Measurements from ENCODE around the gene NUP35. TPM values are rescaled to one million over a fixed set of nuclear protein-coding genes. Genes with fewer than 3 reads are reported as not detected.
A peak's percentile ranks its signal among the peaks of the same experiment; 100 is the strongest.
"Not testable (repeated sequence)": the region's sequence is repeated elsewhere in the genome, so short reads cannot be mapped to it uniquely, and the experiment has no call there.

The NUP35 gene
- total RNA-seq, 1 experiment from 2014 or later, result 14.1 TPM

DNA sequence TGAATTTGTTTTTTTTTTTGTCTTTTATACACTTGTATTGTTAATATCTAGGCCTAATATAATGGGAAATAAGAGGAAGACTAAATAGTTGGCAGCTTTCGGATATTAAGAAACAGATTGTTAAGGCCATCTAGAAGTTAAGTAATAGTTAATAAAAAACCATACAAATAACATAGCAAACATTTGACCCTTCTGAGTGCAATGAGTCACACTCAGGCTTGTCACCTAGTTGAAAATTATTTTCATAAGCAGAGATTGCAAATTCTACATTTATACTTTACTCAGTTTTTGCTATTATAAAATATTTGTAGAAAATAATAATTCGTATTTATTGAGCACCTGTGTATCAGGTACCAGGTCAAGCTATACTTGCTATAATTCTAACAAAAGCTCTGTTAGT, 2.4 kb downstream of the NUP35 start:
- DNase-seq (ENCODE audit: low spot score), result no peak

DNA sequence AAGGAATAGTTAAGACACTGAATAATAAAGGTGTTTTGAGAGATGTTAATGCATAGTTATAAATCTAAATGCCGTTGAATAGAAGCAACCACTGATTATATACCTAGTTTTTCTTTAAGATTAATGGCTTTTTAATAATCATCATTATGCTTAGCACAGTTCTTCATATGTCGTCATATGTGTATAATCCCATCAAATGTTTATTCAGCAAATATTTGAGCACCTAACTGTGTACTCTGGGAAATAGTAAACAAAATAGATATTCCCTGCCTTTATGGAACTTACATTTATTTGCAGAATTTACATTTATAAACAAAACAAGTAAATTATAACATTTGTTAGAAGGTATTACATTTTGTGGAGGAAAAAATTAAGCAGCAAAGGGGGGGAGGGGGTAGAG, 9.8 kb downstream of the NUP35 start:
- no peak for DNase-seq (ENCODE audit: low spot score)

DNA sequence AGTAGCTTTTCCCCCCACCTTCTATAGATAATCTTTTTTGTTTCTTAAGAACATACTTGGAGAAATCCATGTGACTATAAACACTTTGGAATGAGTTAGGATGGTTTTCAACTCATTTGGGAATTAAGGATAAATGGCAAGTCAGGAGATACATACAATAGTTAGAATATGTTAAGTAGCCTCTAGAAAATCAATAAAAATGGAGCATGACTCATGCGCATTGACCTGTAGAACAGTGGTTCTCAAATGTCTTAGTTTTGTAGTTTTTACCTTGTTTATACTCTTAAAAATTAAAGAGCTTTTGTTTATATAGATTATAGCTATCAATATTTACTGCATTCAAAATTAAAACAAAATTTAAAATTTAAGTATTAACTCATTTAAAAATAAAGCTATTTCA, 24.7 kb downstream of the NUP35 start:
- DNase-seq (ENCODE audit: low spot score), result no peak

DNA sequence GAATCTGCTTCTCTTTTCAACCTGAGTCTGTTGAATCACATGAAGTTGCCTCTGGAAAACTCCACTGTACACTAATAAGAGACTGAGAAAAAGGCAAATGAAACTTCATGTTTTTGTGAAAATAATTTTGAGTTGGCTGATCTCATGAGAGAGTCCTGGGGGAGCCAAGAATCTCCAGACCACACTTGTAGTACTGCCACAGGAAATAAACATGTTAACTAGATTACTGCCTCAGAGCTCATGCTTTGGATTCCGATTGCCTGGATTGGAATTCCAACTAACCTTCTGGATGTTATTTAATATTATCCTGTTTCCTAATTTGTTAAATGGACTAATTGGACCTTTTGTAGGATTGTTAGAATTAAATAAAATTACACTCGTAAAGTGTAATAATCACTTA, 25.2 kb downstream of the NUP35 start:
- DNase-seq (ENCODE audit: low spot score), result no peak

DNA sequence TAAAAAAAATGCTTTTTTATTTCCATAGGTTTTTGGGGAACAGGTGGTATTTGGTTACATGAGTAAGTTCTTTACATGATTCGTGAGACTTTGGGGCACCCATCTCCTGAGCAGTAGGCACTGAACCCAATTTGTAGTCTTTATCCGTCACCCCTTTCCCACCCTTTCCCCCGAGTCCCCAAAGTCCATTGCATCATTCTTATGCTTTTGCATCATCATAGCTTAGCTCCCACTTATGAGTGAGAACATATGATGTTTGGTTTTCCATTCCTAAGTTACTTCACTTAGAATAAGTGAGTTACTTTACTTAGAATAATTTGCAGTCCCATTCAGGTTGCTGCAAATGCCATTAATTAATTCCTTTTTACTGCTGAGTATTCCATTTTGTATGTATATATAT, 28.0 kb downstream of the NUP35 start:
- not testable (repeated sequence) for DNase-seq (ENCODE audit: low spot score)

DNA sequence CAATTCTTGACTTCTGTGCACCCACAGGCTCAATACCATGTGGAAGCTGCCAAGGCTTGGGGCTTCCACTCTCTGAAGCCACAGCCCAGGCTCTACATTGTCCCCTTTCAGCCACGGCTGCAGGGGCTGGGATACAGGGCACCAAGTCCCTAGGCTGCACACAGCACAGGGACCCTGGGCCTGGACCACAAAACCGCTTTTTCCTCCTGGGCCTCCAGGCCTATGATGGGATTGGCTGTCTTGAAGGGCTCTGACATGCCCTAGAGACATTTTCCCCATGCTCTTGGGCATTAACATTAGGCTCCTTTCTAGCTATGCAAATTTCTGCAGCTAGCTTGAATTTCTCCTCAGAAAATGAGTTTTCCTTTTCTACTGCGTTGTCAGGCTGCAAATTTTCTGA, 29.7 kb downstream of the NUP35 start:
- DNase-seq (ENCODE audit: low spot score), result no peak

DNA sequence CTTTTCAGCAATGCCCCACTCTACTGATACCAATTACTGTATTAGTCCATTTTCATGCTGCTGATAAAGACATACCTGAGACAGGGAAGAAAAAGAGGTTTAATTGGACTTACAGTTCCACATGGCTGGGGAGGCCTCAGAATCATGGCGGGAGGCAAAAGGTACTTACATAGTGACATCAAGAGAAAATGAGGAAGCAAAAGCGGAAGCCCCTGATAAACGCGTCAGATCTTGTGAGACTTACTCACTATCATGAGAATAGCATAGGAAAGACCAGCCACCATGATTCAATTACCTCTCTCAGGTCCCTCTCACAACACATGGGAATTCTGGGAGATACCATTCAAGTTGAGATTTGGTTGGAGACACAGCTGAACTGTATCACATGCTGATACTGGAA, 30.5 kb downstream of the NUP35 start:
- DNase-seq (ENCODE audit: low spot score), result not testable (repeated sequence)

DNA sequence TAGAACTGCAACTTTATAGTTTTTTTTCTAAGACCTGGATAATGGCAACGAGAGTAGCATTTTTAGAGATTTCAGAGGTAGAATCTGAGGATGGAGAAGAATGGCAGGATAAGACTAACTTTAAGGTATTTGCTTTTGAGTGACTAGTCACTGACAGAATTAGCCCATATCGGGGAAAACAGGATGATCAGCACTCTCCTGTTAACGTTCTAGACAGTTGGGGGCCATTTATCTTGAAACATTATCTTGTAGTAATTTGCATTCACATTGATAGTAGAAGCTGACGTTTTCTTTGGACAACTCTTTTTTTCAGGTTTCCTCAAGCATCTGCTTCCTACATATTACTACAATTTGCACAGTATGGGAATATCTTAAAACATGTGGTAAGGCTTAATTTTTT, 32.9 kb downstream of the NUP35 start:
- no peak for DNase-seq (ENCODE audit: low spot score)

DNA sequence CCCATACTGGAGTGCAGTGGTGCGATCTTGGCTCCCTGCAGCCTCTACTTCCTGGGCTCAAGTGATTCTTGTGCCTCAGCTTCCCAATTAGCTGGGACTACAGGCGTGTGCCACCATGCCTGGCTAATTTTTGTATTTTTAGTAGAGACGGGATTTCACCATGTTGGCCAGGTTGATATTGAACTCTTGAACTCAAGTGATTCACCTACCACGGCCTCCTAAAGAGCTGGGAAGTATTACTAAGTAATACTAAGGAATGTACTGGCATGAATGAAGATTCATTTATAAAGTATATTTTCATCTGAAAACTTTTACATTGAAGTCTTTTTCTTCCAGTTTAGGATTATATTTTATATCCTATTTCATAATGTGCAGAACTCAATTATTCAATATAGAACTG, 38.1 kb downstream of the NUP35 start:
- no peak for DNase-seq (ENCODE audit: low spot score)

DNA sequence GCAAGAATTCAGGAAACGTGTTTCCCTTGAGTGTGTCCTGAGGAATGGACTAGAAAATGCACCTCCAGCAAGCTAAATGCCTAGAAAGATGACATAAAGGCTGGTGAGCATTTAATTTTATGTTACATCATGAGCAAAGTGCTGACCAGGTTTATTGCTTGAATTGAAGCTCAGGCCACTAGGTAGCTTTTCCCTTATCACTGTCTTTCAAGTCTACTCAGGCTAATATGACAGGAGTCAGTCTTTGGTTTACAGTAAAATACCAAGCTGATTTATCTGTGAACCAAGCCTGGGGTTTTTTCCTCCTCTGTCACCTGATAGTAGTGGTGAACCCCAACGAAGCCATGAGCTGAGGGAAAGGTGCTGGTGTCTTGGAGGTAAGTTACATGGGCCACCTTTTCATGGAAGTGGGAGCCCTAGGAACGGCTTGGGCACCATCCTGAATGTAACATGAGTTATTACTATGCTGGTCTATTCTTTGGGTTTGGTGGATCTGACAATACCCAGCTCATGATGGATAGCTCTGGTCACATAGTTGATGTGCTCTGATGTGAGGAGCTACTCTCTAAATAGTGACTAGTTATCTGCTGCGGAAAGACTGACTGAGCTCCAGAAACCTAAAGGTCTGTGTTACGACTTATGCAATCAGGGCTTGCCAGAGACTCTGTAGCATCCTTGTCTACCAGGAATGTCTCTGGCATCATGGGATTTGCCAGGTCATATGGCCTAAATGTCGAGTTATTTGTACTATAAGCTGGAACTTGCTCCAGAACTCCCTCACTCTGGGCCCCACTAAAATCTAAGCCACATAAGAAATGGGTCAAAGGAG, 39.8 kb downstream of the NUP35 start:
- no peak for DNase-seq (ENCODE audit: low spot score)

DNA sequence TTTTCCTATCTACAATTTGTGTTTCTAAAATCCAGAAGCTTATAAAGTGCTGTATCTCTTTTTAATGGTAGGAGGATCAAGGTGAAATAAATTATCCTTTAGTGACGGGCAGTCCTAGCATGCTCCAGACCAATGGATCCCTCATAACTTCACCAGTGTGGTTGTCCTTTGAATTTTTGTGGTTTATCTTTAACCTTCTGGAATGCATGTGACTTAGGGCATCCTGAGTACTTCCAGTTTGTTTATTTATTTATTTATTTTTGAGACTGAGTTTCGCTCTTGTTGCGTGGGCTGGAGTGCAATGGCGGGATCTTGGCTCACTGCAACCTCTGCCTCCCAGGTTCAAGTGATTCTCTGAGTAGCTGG, 40.4 kb downstream of the NUP35 start:
- DNase-seq (ENCODE audit: low spot score), result no peak

DNA sequence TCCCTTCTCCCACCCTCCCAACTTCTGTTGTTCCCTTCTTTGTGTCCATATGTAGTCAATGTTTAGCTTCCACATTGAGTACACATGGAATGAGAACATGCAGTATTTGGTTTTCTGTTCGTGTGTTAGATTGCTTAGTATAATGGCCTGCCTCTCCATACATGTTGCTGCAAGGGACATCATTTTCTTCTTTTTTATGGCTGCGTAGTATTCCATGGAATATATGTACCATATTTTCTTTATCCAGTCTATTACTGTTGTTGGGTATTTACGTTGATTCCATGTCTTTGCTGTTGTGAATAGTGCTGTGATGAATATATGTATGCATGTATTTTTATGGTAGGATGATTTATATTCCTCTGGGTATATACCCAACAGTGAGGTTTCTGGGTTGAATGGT, 42.0 kb downstream of the NUP35 start:
- no peak for DNase-seq (ENCODE audit: low spot score)

DNA sequence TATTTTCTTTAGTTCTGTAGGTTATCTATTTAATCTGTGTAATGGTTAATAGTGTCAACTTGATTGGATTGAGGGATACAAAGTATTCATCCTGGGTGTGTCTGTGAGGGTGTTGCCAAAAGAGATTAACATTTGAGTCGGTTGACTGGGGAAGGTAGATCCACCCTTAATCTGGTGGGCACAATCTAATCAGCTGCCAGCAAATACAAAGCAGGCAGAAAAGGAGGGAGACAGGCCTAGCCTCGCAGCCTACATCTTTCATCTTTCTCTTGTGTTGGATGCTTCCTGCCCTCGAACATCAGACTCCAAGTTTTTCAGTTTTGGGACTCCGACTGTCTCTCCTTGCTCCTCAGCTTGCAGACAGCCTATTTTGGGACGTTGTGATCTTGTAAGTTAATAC, 42.7 kb downstream of the NUP35 start:
- not testable (repeated sequence) for DNase-seq (ENCODE audit: low spot score)

DNA sequence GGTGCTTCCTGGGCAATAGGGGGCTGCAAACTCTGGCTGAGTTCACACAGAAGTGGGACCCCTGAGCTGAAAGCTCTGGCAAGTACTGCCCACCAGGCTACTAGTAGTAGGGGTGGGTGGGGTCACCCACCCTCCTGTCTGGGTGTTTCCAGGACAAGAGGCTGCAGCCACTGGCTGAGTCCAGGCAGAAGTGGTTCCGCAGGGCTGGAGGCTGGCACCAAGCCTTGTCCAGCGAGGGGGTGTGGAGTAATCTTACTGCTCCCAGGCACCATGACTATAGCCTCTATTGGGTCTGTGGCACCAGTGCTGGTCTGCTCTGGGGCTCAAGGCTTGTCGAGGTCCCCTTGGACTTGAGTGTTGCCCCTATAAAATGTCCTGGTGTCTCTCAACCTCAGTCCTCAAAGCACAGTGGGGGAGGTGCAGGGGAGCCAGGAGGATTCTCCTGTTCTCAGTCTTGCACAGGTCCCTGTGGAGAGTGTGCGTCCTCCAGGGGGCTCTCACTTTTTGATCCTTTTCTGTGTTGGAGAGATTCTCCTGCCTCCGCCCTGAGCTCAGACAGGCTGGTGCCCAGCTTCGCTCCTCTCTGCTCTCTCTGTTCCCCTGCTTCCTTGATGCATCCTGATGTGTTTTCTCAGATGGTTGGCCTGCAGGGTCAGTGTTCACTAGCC, 48.1 kb downstream of the NUP35 start:
- no peak for DNase-seq (ENCODE audit: low spot score)

DNA sequence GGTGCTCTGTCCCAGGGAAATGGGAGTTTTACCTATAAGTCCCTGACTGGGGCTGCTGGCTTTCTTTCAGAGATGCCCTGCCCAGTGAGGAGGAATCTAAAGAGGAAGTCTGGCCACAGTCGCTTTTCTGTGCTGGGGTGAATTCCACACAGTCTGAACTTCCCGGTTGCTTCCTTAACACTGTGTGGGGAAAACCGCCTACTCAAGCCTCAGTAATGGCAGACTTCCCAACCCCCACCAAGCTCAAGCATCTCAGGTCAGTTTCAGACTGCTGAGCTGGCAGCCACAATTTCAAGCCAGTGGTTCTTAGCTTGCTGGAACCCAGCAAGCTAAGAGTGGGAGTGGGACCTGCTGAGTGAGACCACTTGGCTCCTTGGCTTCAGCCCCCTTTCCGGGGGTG, 54.9 kb downstream of the NUP35 start:
- DNase-seq (ENCODE audit: low spot score), result peak; percentile 15

DNA sequence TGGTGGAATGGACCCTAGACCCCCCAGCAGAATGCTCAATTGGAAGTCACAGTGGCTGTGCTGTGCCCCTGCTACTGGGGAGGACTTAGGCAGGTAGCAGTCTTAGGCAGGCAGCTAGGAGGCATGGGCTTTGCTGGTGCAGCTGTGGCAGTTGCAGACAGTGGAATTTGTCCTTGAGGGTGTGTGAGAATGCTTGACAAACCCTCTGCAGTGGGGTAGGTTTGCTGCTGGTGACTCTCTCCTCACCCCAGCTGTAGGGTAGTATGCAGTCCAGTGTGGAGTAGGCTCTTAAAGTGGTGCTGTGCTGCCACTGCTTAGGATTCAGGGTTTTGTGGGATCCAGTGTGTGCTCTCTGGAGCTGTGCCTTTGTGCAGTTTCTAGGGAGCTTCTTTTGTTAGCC, 61.3 kb downstream of the NUP35 start:
- DNase-seq (ENCODE audit: low spot score), result no peak

DNA sequence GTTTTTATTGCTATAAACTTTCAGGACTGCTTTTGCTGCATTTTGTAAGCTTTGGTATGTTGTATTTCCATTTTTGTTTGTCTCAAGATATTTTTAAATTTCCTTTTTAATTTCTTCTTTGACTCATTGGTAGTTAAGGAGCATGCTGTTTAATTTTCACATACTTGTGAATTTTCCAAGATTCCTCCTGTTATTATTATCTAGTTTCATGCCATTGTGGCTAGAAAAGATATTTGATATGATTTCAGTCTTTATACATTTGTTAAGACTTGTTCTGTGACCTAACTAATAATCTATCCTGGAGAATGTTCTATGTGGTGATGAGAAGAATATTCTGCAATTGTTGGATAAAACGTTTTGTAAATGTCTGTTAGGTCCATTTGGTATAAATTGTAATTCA, 62.1 kb downstream of the NUP35 start:
- no peak for DNase-seq (ENCODE audit: low spot score)

DNA sequence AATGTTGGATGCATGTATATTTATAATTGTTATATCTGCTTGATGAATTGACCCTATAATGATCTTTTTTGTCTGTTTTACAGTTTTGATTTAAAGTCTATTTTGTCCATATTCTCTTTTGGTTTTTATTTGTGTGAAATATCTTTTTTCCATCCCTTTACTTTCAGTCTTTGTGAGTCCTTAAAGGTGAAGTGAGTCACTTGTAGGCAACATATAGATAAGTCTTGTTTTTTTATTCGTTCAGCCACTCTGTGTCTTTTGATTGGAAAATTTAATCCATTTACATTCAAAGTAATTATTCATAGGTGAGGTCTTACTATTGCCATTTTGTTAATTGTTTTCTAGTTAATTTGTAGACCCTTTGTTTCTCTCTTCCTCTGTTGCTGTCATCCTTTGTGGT, 62.5 kb downstream of the NUP35 start:
- DNase-seq (ENCODE audit: low spot score), result no peak

DNA sequence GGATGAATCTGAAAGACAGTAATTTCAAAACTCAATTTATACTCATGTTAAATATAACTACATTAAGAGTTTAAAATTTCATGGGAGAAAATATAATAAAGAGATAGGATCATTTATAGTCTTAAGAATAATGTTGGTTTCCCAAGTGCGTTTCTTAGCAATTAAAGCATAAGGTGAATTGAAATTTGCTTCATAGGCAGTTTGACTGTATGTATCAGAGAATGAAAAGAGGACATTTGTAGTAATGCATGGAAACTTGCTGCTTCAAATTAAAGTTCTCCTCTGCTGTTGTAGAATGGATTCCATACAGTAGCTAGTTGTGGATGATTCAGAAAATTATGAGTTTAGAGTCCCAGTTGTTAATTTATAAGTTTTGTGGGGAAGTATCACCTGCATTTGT, 68.1 kb downstream of the NUP35 start:
- no peak for DNase-seq (ENCODE audit: low spot score)

DNA sequence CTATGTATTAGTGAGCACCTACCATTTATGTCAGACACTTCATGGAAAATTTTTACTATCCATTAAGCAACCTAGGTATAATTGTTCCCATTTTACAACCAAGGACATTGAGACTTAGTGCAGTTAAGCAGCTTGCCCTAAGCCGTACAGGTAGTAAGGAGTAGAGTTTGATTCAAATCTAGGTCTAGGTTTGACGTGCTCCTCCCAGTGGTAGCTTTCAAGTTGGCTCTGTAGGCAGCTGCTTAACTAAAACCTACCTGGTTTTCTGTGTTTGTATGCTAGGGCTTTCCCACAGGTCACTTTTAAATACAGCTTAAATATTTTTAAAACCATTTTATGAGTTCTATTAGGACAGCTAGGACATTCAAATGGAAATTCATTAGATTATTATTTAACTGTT, 69.7 kb downstream of the NUP35 start:
- no peak for DNase-seq (ENCODE audit: low spot score)

DNA sequence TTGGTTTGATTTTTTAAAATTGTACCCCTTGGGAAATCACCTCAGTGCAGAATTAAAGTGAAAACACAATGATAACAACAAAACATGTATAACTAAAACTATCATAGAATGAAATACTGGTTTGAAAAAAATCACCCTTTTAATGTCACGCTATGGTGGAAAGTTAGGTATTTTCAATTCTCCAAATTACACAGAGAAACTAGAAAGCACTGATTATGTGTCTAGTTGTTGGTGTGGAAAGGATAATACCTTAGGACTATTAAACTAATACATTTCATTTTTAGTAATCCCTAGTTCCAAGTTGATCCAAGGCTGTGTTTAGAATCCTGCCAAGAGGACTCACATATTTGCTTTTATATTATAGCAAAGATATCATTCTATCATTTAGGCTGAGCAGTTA, 71.2 kb downstream of the NUP35 start:
- no peak for DNase-seq (ENCODE audit: low spot score)

DNA sequence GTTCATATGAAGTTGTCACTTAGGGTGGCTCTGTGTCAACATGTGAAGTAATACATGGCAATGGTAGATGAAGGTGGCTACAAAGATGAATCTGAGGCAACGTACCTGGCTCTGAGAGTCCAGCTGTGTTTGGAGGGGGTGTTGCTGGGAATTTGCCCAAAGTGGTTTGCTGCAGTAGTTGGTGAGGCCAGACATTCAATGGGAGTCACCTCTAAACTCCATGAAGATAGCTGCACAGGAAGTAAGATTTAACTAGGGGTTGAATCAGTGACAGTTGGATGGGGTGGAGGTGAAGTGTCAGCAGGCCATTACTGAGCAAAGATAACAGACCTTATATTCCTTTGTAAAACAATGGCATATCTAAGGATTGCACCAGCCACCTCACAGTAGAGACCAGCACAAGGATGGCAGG, 71.8 kb downstream of the NUP35 start:
- DNase-seq (ENCODE audit: low spot score), result no peak

DNA sequence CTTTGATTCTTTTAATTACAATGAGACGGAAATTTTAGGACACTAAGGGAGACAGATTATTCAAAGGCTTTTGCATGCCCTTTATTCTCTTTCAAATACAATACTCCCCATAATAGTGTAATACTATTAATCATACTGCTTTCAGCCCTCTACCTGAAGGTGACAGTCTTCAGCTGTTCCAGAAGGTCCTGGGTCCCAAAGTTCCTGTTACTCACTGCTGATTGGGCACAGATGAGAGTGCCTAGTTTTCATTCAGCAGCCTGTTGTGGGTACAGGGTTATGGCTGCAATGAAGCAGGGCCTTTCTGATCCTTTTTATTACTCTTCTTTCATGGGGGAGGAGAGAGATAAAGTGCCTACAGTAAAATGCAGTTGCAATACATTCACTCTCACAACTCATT, 80.2 kb downstream of the NUP35 start:
- no peak for DNase-seq (ENCODE audit: low spot score)

DNA sequence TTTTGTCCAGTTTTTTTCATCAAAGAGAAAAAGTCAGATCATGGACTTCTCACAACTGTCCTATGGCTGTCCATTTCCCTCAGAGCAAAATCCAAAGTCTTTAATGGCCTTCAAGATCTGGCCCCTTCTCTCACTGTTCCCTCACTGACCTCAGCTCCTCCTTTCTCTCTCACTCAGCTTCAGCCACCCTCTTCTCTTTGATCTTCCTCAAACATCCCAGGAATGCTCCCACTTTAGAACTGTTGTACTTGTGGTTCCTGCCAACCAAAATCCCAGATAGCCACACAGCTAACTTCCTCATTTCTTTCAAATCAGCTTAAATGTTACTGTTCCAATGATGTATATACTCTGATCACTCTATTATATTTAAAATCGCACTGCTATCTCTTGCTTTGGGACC, 82.9 kb downstream of the NUP35 start:
- peak; percentile 16 for DNase-seq (ENCODE audit: low spot score)

Measured in HT-29 (cell line).